T-helper 1 cell treated with Interleukin-12 subunit alpha and Interleukin-12 subunit beta and Interleukin-4 antibody, amounts not matched to agents 30 μg/mL and 1 μg/mL, for 36 hours (primary cell): ENCODE results near the gene AKNAD1.
"Not testable (repeated sequence)": the region's sequence is repeated elsewhere in the genome, so short reads cannot be mapped to it uniquely, and the experiment has no call there.

Experiments
- H3K27ac Mint-ChIP-seq: one replicate; pipeline ENCODE4 v1.8.0; 2021; ENCODE audit warnings: mild to moderate bottlenecking, mixed read lengths
- H3K27me3 Mint-ChIP-seq: one replicate; pipeline ENCODE4 v1.8.0; 2021; ENCODE audit warnings: low read depth, mixed read lengths
- H3K36me3 Mint-ChIP-seq: one replicate; pipeline ENCODE4 v1.8.0; 2021; ENCODE audit warnings: low read depth, mixed read lengths
- H3K4me1 Mint-ChIP-seq: one replicate; pipeline ENCODE4 v1.8.0; 2021; ENCODE audit warnings: low read depth, mixed read lengths
- H3K4me3 Mint-ChIP-seq: one replicate; pipeline ENCODE4 v1.8.0; 2021; ENCODE audit warnings: mild to moderate bottlenecking, moderate library complexity, mixed read lengths
- H3K9me3 Mint-ChIP-seq: one replicate; pipeline ENCODE4 v1.8.0; 2021; ENCODE audit warnings: mixed read lengths

Gene AKNAD1

GRCh38 chr1:108856994-108857393 is at the start of gene AKNAD1:
TSS of gene AKNAD1 (minus strand) at chr1:108857094. CDS start at chr1:108852664, 4,430 bp downstream.
- Mint-ChIP-seq H3K27ac (peak within 1 kb of the TSS; percentile 21), H3K4me1 (peaks cover 11% of the 10 kb centered on the region), H3K36me3 (no peaks in the 10 kb centered on the region), H3K9me3 (no peaks in the 10 kb centered on the region), H3K27me3 (peaks cover 32% of the 10 kb centered on the region), H3K4me3 (no peak within 1 kb of the TSS)

- Mint-ChIP-seq H3K36me3 (peaks cover 11% of the 10 kb centered on the region), H3K4me3 (no peak overlapping the region), H3K9me3 (no peaks in the 10 kb centered on the region), H3K27ac (no peak overlapping the region), H3K27me3 (no peaks in the 10 kb centered on the region), H3K4me1 (no peaks in the 10 kb centered on the region)
Measured at GRCh38 chr1:108901106-108901505, 44.2 kb upstream of the AKNAD1 start.

- Mint-ChIP-seq H3K27me3 (no peaks in the 10 kb centered on the region), H3K4me1 (no peaks in the 10 kb centered on the region), H3K36me3 (peaks cover 6% of the 10 kb centered on the region), H3K9me3 (no peaks in the 10 kb centered on the region), H3K4me3 (no peak overlapping the region), H3K27ac (no peak overlapping the region)
Measured at GRCh38 chr1:108897865-108898720, 41.2 kb upstream of the AKNAD1 start.

- Mint-ChIP-seq H3K4me3 (no peak overlapping the region), H3K36me3 (peaks cover 6% of the 10 kb centered on the region), H3K27me3 (no peaks in the 10 kb centered on the region), H3K4me1 (no peaks in the 10 kb centered on the region), H3K9me3 (no peaks in the 10 kb centered on the region), H3K27ac (no peak overlapping the region)
Measured at GRCh38 chr1:108896146-108897145, 39.6 kb upstream of the AKNAD1 start.

GRCh38 chr1:108893141-108893530 is 36.2 kb upstream of the AKNAD1 start:
- no peaks in the 10 kb centered on the region for H3K9me3 Mint-ChIP-seq
- H3K36me3 Mint-ChIP-seq: peaks cover 6% of the 10 kb centered on the region
- peaks cover 5% of the 10 kb centered on the region for H3K4me1 Mint-ChIP-seq
- H3K27ac Mint-ChIP-seq: no peak overlapping the region
- no peaks in the 10 kb centered on the region for H3K27me3 Mint-ChIP-seq
- H3K4me3 Mint-ChIP-seq: no peak overlapping the region

- Mint-ChIP-seq H3K9me3 (no peaks in the 10 kb centered on the region), H3K4me3 (no peak overlapping the region), H3K36me3 (peaks cover 3% of the 10 kb centered on the region), H3K4me1 (peaks cover 5% of the 10 kb centered on the region), H3K27ac (no peak overlapping the region), H3K27me3 (no peaks in the 10 kb centered on the region)
Measured at GRCh38 chr1:108892356-108893140, 35.7 kb upstream of the AKNAD1 start.

GRCh38 chr1:108889706-108890384 is 33.0 kb upstream of the AKNAD1 start:
- Mint-ChIP-seq H3K9me3 (no peaks in the 10 kb centered on the region), H3K27me3 (no peaks in the 10 kb centered on the region), H3K4me3 (no peak overlapping the region), H3K27ac (no peak overlapping the region), H3K4me1 (peaks cover 5% of the 10 kb centered on the region), H3K36me3 (peaks cover 1% of the 10 kb centered on the region)

GRCh38 chr1:108889006-108889645 is 32.2 kb upstream of the AKNAD1 start:
- H3K27me3 Mint-ChIP-seq, H3K27ac Mint-ChIP-seq, H3K4me1 Mint-ChIP-seq, H3K9me3 Mint-ChIP-seq, H3K36me3 Mint-ChIP-seq, H3K4me3 Mint-ChIP-seq: not testable (repeated sequence)

- no peak overlapping the region for H3K4me3 Mint-ChIP-seq
- no peaks in the 10 kb centered on the region for H3K27me3 Mint-ChIP-seq
- H3K4me1 Mint-ChIP-seq: peaks cover 6% of the 10 kb centered on the region
- peaks cover 1% of the 10 kb centered on the region for H3K36me3 Mint-ChIP-seq
- no peak overlapping the region for H3K27ac Mint-ChIP-seq
- no peaks in the 10 kb centered on the region for H3K9me3 Mint-ChIP-seq
Measured at GRCh38 chr1:108886292-108886691, 29.4 kb upstream of the AKNAD1 start.

GRCh38 chr1:108884968-108885367 is 28.1 kb upstream of the AKNAD1 start:
- Mint-ChIP-seq H3K9me3 (no peaks in the 10 kb centered on the region), H3K4me3 (no peak overlapping the region), H3K36me3 (peaks cover 3% of the 10 kb centered on the region), H3K4me1 (peaks cover 9% of the 10 kb centered on the region), H3K27ac (no peak overlapping the region), H3K27me3 (no peaks in the 10 kb centered on the region)

GRCh38 chr1:108882837-108883236 is 25.9 kb upstream of the AKNAD1 start:
- H3K4me1 Mint-ChIP-seq: peaks cover 13% of the 10 kb centered on the region
- no peak overlapping the region for H3K4me3 Mint-ChIP-seq
- peaks cover 4% of the 10 kb centered on the region for H3K27me3 Mint-ChIP-seq
- H3K27ac Mint-ChIP-seq: no peak overlapping the region
- peaks cover 2% of the 10 kb centered on the region for H3K36me3 Mint-ChIP-seq
- H3K9me3 Mint-ChIP-seq: no peaks in the 10 kb centered on the region

GRCh38 chr1:108881369-108881768 is 24.5 kb upstream of the AKNAD1 start:
- Mint-ChIP-seq H3K36me3 (peaks cover 2% of the 10 kb centered on the region), H3K27ac (no peak overlapping the region), H3K4me3 (no peak overlapping the region), H3K27me3 (peaks cover 6% of the 10 kb centered on the region), H3K9me3 (no peaks in the 10 kb centered on the region), H3K4me1 (peaks cover 16% of the 10 kb centered on the region)

- H3K4me1 Mint-ChIP-seq: peaks cover 19% of the 10 kb centered on the region
- H3K4me3 Mint-ChIP-seq: no peak overlapping the region
- peaks cover 6% of the 10 kb centered on the region for H3K27me3 Mint-ChIP-seq
- peaks cover 2% of the 10 kb centered on the region for H3K36me3 Mint-ChIP-seq
- no peaks in the 10 kb centered on the region for H3K9me3 Mint-ChIP-seq
- no peak overlapping the region for H3K27ac Mint-ChIP-seq
Measured at GRCh38 chr1:108880850-108881249, 24.0 kb upstream of the AKNAD1 start.
